Trophoblast cell (in vitro differentiated cells and primary cell): ENCODE data around the gene CENPN.

ENCODE experiments used
- DNase-seq, 2 donors: peaks; one replicate each; pipeline ENCODE4 v3.0.0-alpha.2; 2016
- H2AFZ ChIP-seq: 2 replicates; pipeline ENCODE4 v1.6.1; 2013; ENCODE audit warnings: low read length, moderate library complexity, mild to moderate bottlenecking; ENCODE audit not compliant: insufficient read depth, poor library complexity
- H2AK5ac ChIP-seq: 2 replicates; pipeline ENCODE4 v1.6.1; 2013; ENCODE audit warnings: mild to moderate bottlenecking, low read length
- H2BK120ac ChIP-seq: 2 replicates; pipeline ENCODE4 v1.6.1; 2013; ENCODE audit warnings: low read length, mild to moderate bottlenecking, moderate library complexity; ENCODE audit not compliant: insufficient read depth, poor library complexity
- H2BK12ac ChIP-seq: 2 replicates; pipeline ENCODE4 v1.6.1; 2013; ENCODE audit warnings: mild to moderate bottlenecking, low read length, moderate library complexity
- H2BK5ac ChIP-seq: 2 replicates; pipeline ENCODE4 v1.6.1; 2013; ENCODE audit warnings: low read length, low read depth, moderate library complexity, mild to moderate bottlenecking; ENCODE audit not compliant: poor library complexity
- H3K14ac ChIP-seq: 2 replicates; pipeline ENCODE4 v1.6.1; 2013; ENCODE audit warnings: mild to moderate bottlenecking, low read length
- H3K18ac ChIP-seq: 2 replicates; pipeline ENCODE4 v1.6.1; 2013; ENCODE audit warnings: mild to moderate bottlenecking, low read length
- H3K23ac ChIP-seq: 2 replicates; pipeline ENCODE4 v1.6.1; 2013; ENCODE audit warnings: low read length
- H3K27ac ChIP-seq: 2 replicates; pipeline ENCODE4 v1.5.1; 2013; ENCODE audit warnings: low read depth, mild to moderate bottlenecking, inconsistent platforms, low read length, moderate library complexity
- H3K27me3 ChIP-seq: 2 replicates; pipeline ENCODE4 v1.6.1; 2013; ENCODE audit warnings: inconsistent platforms, mild to moderate bottlenecking, low read length, moderate library complexity; ENCODE audit not compliant: insufficient read depth
- H3K36me3 ChIP-seq, 2 experiments: 1 replicate in 1 of 2; 2 replicates in 1 of 2; pipeline ENCODE4 v1.6.1; 2013; ENCODE audit warnings: low read length in 2 of 2, mild to moderate bottlenecking in 2 of 2, moderate library complexity in 1 of 2; ENCODE audit not compliant: insufficient read depth in 2 of 2, control insufficient read depth in 1 of 2
- H3K4ac ChIP-seq: 2 replicates; pipeline ENCODE4 v1.6.1; 2013; ENCODE audit warnings: low read depth, mild to moderate bottlenecking, low read length, moderate library complexity
- H3K4me1 ChIP-seq, 2 experiments: 1 replicate in 1 of 2; 2 replicates in 1 of 2; pipeline ENCODE4 v1.6.1; 2013; ENCODE audit warnings: low read length in 2 of 2, mild to moderate bottlenecking in 2 of 2, moderate library complexity in 1 of 2; ENCODE audit not compliant: insufficient read depth in 2 of 2, control insufficient read depth in 1 of 2
- H3K4me2 ChIP-seq: 2 replicates; pipeline ENCODE4 v1.6.1; 2013; ENCODE audit warnings: inconsistent platforms, mild to moderate bottlenecking, low read length, moderate library complexity
- H3K4me3 ChIP-seq: 2 replicates; pipeline ENCODE4 v1.5.1; 2013; ENCODE audit warnings: mild to moderate bottlenecking, low read depth, low read length, inconsistent platforms
- H3K79me1 ChIP-seq: one replicate; pipeline ENCODE4 v1.6.1; 2013; ENCODE audit warnings: low read length
- H3K79me2 ChIP-seq: 2 replicates; pipeline ENCODE4 v1.6.1; 2013; ENCODE audit warnings: low read length, mild to moderate bottlenecking; ENCODE audit not compliant: control insufficient read depth, insufficient read depth, poor library complexity
- H3K9ac ChIP-seq: 2 replicates; pipeline ENCODE4 v1.6.1; 2013; ENCODE audit warnings: mild to moderate bottlenecking, low read length
- H3K9me3 ChIP-seq: 2 replicates; pipeline ENCODE4 v1.6.1; 2013; ENCODE audit warnings: low read depth, mild to moderate bottlenecking, control low read depth, inconsistent platforms, low read length; ENCODE audit not compliant: insufficient read depth
- H4K12ac ChIP-seq: 2 replicates; pipeline ENCODE4 v1.6.1; 2013; ENCODE audit warnings: low read depth, mild to moderate bottlenecking, low read length, moderate library complexity
- H4K8ac ChIP-seq: 2 replicates; pipeline ENCODE4 v1.6.1; 2013; ENCODE audit warnings: low read depth, mild to moderate bottlenecking, low read length, moderate library complexity
- H4K91ac ChIP-seq: one replicate; pipeline ENCODE4 v1.6.1; 2013; ENCODE audit warnings: low read depth, mild to moderate bottlenecking, low read length, moderate library complexity
- WGBS: extraction: QIAGEN DNeasy Blood & Tissue Kit; methylation state at CpG from one replicate; pipeline ENCODE4 v1.1.7; 2013; ENCODE audit warnings: missing lambda C conversion rate; ENCODE audit not compliant: insufficient read length, insufficient coverage; ENCODE audit errors: extremely low coverage; 5-methylcytosine and 5-hydroxymethylcytosine counted together

The CENPN gene

GRCh38 chr16:81061871-81062608 lies 55.0 kb downstream of the CENPN start:
- Histone ChIP-seq H4K8ac (no peak overlapping the region), H3K18ac (no peak overlapping the region), H3K9ac (no peak overlapping the region), H3K4me1 (peaks cover 0 to 6% of the 10 kb centered on the region in 2 experiments), H3K4me3 (no peak overlapping the region), H3K4me2 (no peak overlapping the region), H4K12ac (no peak overlapping the region), H3K9me3 (no peaks in the 10 kb centered on the region), H3K79me2 (no peaks in the 10 kb centered on the region), H2BK5ac (no peak overlapping the region), H3K23ac (no peak overlapping the region), H3K27me3 (no peaks in the 10 kb centered on the region), H3K14ac (no peak overlapping the region), H3K4ac (no peak overlapping the region), H2AFZ (no peak overlapping the region), H2BK120ac (no peak overlapping the region), H2BK12ac (no peak overlapping the region), H3K27ac (no peak overlapping the region), H4K91ac (no peak overlapping the region), H2AK5ac (no peak overlapping the region), H3K36me3 (peaks cover 2 to 3% of the 10 kb centered on the region in 2 experiments), H3K79me1 (no peaks in the 10 kb centered on the region)
- no peak for DNase-seq
- no CpG with 5 or more reads among the region's 10 CpGs for WGBS

- H2BK12ac ChIP-seq = no peak overlapping the region
- no peak overlapping the region for H2BK120ac ChIP-seq
- H3K23ac ChIP-seq = no peak overlapping the region
- no peak overlapping the region for H3K4me3 ChIP-seq
- no peaks in the 10 kb centered on the region for H3K79me2 ChIP-seq
- H3K9ac ChIP-seq = no peak overlapping the region
- no peak for DNase-seq
- H4K12ac ChIP-seq = no peak overlapping the region
- H3K14ac ChIP-seq = no peak overlapping the region
- no peak overlapping the region for H2AFZ ChIP-seq
- no peak overlapping the region for H4K91ac ChIP-seq
- H3K36me3 ChIP-seq = no peaks in the 10 kb centered on the region
- no peaks in the 10 kb centered on the region for H3K79me1 ChIP-seq
- H3K27me3 ChIP-seq = no peaks in the 10 kb centered on the region
- H3K18ac ChIP-seq = no peak overlapping the region
- no peaks in the 10 kb centered on the region for H3K9me3 ChIP-seq
- H2BK5ac ChIP-seq = no peak overlapping the region
- no peak overlapping the region for H3K4ac ChIP-seq
- no peak overlapping the region for H3K27ac ChIP-seq
- peaks cover 0 to 7% of the 10 kb centered on the region in 2 experiments for H3K4me1 ChIP-seq
- no peak overlapping the region for H3K4me2 ChIP-seq
- no CpG with 5 or more reads among the region's 4 CpGs for whole genome bisulfite sequencing
- no peak overlapping the region for H2AK5ac ChIP-seq
- H4K8ac ChIP-seq = no peak overlapping the region
Measured at GRCh38 chr16:81066681-81067080, 59.7 kb downstream of the CENPN start.

GRCh38 chr16:81067166-81067565 lies 60.2 kb downstream of the CENPN start:
- no peak overlapping the region for H3K23ac ChIP-seq
- H3K14ac ChIP-seq = no peak overlapping the region
- H3K27ac ChIP-seq = no peak overlapping the region
- H2AFZ ChIP-seq = no peak overlapping the region
- no peak overlapping the region for H4K91ac ChIP-seq
- H4K8ac ChIP-seq = no peak overlapping the region
- H4K12ac ChIP-seq = no peak overlapping the region
- WGBS = no CpG with 5 or more reads among the region's 1 CpG
- no peak overlapping the region for H3K4me3 ChIP-seq
- H3K79me2 ChIP-seq = no peaks in the 10 kb centered on the region
- no peaks in the 10 kb centered on the region for H3K9me3 ChIP-seq
- H3K18ac ChIP-seq = no peak overlapping the region
- H3K36me3 ChIP-seq = no peaks in the 10 kb centered on the region
- no peak for DNase-seq
- H3K4me1 ChIP-seq = peaks cover 2 to 9% of the 10 kb centered on the region in 2 experiments
- no peak overlapping the region for H2AK5ac ChIP-seq
- no peak overlapping the region for H2BK5ac ChIP-seq
- H2BK120ac ChIP-seq = no peak overlapping the region
- no peak overlapping the region for H3K4me2 ChIP-seq
- no peak overlapping the region for H3K4ac ChIP-seq
- H2BK12ac ChIP-seq = no peak overlapping the region
- H3K9ac ChIP-seq = no peak overlapping the region
- H3K79me1 ChIP-seq = no peaks in the 10 kb centered on the region
- H3K27me3 ChIP-seq = no peaks in the 10 kb centered on the region

- H3K4me2 ChIP-seq = no peak overlapping the region
- no peak overlapping the region for H3K4me3 ChIP-seq
- H3K4me1 ChIP-seq = peaks cover 2 to 10% of the 10 kb centered on the region in 2 experiments
- H2BK120ac ChIP-seq = no peak overlapping the region
- H3K14ac ChIP-seq = no peak overlapping the region
- no peak overlapping the region for H2BK5ac ChIP-seq
- H3K79me1 ChIP-seq = peaks cover 2% of the 10 kb centered on the region
- no peak overlapping the region for H3K23ac ChIP-seq
- H3K18ac ChIP-seq = no peak overlapping the region
- no peaks in the 10 kb centered on the region for H3K9me3 ChIP-seq
- no peak overlapping the region for H3K27ac ChIP-seq
- no peak overlapping the region for H4K8ac ChIP-seq
- H3K9ac ChIP-seq = no peak overlapping the region
- no CpG with 5 or more reads among the region's 4 CpGs for WGBS
- DNase-seq = no peak
- no peaks in the 10 kb centered on the region for H3K27me3 ChIP-seq
- H3K79me2 ChIP-seq = no peaks in the 10 kb centered on the region
- H4K91ac ChIP-seq = no peak overlapping the region
- no peaks in the 10 kb centered on the region for H3K36me3 ChIP-seq
- H2BK12ac ChIP-seq = no peak overlapping the region
- H4K12ac ChIP-seq = no peak overlapping the region
- no peak overlapping the region for H2AK5ac ChIP-seq
- no peak overlapping the region for H2AFZ ChIP-seq
- no peak overlapping the region for H3K4ac ChIP-seq
Measured at GRCh38 chr16:81069063-81069462, 62.0 kb downstream of the CENPN start.
